GM23338 (cell line): ENCODE data around the gene XPO6.

ENCODE experiments used
- EZH2 ChIP-seq: fragments of 200-600 bp; sonication (generic); IDR thresholded peaks from one replicate; pipeline ENCODE4 v1.8.0; 2017; ENCODE audit warnings: antibody characterized with exemption, mild to moderate bottlenecking, low read depth; ENCODE audit not compliant: unreplicated experiment
- EZH2phosphoT487 ChIP-seq: fragments of 200-600 bp; sonication (generic); IDR thresholded peaks from one replicate; pipeline ENCODE4 v1.8.1; 2018; ENCODE audit warnings: antibody characterized with exemption; ENCODE audit not compliant: unreplicated experiment
- JUNB ChIP-seq: IDR thresholded peaks from one replicate; pipeline ENCODE4 v1.6.1; 2016; ENCODE audit warnings: antibody characterized with exemption; ENCODE audit not compliant: unreplicated experiment
- POLR2AphosphoS5 ChIP-seq: IDR thresholded peaks from 2 replicates; pipeline ENCODE4 v1.6.1; 2016; ENCODE audit warnings: antibody characterized with exemption, low read depth
- TF ChIP-seq, protein P1 (sequence below), 2 experiments: fragments of 200-600 bp in 1 of 2; sonication (generic) in 1 of 2; conservative IDR thresholded peaks; 2 replicates each; pipeline versions ENCODE4 v1.5.1 to v1.6.1; 2016 to 2017; ENCODE audit warnings: antibody characterized with exemption in 2 of 2, low read depth in 2 of 2, mild to moderate bottlenecking in 2 of 2, moderate library complexity in 1 of 2
- TF ChIP-seq, protein P2 (sequence below): IDR thresholded peaks from one replicate; pipeline ENCODE4 v1.6.1; 2018; ENCODE audit warnings: antibody characterized with exemption; ENCODE audit not compliant: unreplicated experiment

DNA sequence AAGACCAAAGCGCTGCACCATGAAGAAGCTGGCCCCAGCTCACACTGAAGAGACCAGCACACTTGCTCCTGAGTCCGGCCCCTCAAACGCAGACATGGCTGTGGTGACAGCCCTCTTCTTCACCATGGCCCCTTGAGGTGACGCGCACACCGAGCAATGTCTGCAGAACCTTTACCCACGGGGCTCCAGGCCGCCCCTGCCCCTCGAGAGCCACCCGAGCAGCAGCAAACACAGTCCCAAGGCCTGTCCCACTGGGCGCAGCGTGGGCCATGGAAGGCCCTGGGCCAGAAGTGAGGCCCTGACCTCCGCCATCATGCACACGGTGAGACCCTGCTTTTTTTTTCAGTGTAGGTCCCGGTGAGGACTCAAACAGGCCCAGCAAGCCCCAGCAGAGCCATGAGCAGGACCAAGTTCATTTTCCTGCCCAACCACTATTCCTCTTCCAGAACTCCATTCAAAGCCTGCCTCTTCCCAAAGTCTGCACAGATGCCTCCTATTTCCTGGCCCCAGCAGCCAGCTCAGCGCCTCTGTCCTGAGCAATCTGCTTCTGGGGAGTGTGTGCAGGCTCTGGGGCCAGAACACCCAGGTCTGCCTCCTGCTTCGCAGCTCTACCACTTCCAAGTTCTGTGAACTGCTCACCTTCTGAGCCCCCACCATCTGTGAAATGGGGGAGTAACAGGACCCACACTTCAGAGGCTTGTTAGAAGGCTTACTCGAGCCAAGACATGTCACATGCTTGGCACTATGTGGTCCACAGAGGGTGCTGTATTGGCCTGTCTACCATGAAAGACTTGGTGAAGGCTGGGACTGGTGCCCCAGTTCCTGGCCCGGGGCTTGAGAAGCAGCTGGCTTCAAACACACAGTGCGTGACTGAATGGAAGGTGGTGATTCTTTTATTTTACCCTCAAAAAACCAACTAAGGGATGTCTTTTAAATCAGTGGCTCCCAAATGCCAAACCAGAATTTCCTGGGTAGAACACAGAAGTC is 112.5 kb downstream of the XPO6 start:
- TF ChIP-seq, protein P1, sequence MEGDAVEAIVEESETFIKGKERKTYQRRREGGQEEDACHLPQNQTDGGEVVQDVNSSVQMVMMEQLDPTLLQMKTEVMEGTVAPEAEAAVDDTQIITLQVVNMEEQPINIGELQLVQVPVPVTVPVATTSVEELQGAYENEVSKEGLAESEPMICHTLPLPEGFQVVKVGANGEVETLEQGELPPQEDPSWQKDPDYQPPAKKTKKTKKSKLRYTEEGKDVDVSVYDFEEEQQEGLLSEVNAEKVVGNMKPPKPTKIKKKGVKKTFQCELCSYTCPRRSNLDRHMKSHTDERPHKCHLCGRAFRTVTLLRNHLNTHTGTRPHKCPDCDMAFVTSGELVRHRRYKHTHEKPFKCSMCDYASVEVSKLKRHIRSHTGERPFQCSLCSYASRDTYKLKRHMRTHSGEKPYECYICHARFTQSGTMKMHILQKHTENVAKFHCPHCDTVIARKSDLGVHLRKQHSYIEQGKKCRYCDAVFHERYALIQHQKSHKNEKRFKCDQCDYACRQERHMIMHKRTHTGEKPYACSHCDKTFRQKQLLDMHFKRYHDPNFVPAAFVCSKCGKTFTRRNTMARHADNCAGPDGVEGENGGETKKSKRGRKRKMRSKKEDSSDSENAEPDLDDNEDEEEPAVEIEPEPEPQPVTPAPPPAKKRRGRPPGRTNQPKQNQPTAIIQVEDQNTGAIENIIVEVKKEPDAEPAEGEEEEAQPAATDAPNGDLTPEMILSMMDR (conservative IDR thresholded peaks at IDR 0.05; ENCODE audit: low read depth in 2 of 2), result no peak
- TF ChIP-seq EZH2phosphoT487 (no peak), JUNB (no peak), POLR2AphosphoS5 (no peak), EZH2 (no peak)
- TF ChIP-seq, protein P2, sequence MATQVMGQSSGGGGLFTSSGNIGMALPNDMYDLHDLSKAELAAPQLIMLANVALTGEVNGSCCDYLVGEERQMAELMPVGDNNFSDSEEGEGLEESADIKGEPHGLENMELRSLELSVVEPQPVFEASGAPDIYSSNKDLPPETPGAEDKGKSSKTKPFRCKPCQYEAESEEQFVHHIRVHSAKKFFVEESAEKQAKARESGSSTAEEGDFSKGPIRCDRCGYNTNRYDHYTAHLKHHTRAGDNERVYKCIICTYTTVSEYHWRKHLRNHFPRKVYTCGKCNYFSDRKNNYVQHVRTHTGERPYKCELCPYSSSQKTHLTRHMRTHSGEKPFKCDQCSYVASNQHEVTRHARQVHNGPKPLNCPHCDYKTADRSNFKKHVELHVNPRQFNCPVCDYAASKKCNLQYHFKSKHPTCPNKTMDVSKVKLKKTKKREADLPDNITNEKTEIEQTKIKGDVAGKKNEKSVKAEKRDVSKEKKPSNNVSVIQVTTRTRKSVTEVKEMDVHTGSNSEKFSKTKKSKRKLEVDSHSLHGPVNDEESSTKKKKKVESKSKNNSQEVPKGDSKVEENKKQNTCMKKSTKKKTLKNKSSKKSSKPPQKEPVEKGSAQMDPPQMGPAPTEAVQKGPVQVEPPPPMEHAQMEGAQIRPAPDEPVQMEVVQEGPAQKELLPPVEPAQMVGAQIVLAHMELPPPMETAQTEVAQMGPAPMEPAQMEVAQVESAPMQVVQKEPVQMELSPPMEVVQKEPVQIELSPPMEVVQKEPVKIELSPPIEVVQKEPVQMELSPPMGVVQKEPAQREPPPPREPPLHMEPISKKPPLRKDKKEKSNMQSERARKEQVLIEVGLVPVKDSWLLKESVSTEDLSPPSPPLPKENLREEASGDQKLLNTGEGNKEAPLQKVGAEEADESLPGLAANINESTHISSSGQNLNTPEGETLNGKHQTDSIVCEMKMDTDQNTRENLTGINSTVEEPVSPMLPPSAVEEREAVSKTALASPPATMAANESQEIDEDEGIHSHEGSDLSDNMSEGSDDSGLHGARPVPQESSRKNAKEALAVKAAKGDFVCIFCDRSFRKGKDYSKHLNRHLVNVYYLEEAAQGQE, result no peak
